Measurements from ENCODE around the gene PCLO. TPM values are rescaled to one million over a fixed set of nuclear protein-coding genes. Genes with fewer than 3 reads are reported as not detected.

PCLO gene
- polyA plus RNA-seq, 3 donors = not detected

DNA sequence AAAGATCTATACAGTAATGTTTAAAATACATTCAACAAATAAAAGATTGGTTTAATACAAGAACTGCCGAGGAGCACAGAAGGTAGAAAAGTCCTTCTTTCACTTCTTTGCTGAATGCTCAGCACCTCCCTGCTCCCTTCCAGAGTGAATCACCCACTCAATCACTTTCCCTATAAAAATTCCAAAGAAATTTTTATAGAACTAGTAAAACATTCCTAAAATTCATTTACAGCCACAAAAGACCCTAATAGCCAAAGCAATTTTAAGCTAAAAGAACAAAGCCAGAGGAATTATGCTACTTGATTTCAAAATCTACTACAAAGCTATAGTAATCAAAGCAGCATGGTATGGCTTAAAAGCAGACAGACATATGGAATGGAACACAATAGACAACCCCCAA, 320.9 kb downstream of the PCLO start:
- Histone ChIP-seq H3K4me2 (replicated peaks; ENCODE audit: extremely low read depth, low read length, poor library complexity, severe bottlenecking) (no peak overlapping the region), H3K27ac (ENCODE audit: low read depth in 1 of 2, low read length in 2 of 2) (no peak overlapping the region), H3K27me3 (ENCODE audit: control insufficient read depth in 2 of 2, insufficient read depth in 2 of 2, low read length in 2 of 2) (no peaks in the 10 kb centered on the region), H3K4me3 (replicated peaks in 1 of 3; ENCODE audit: low read depth in 2 of 3, low read length in 3 of 3) (no peak overlapping the region), H3K9ac (ENCODE audit: insufficient read depth, low read length, poor library complexity, severe bottlenecking) (no peak overlapping the region), H3K9me3 (replicated peaks in 1 of 2; ENCODE audit: control insufficient read depth in 1 of 2, insufficient read depth in 1 of 2, low read length in 2 of 2) (peaks cover 0 to 3% of the 10 kb centered on the region in 2 donors), H2AFZ (ENCODE audit: insufficient read depth, low read depth, low read length, poor library complexity, severe bottlenecking) (no peak overlapping the region), H3K79me2 (ENCODE audit: insufficient read depth, low read length) (no peaks in the 10 kb centered on the region), H3K4me1 (ENCODE audit: control insufficient read depth in 1 of 2, insufficient read depth in 2 of 2, low read length in 2 of 2) (no peaks in the 10 kb centered on the region), H4K20me1 (ENCODE audit: insufficient read depth, low read length) (no peaks in the 10 kb centered on the region), H3K36me3 (replicated peaks in 1 of 2; ENCODE audit: control insufficient read depth in 1 of 2, insufficient read depth in 2 of 2, low read length in 2 of 2) (no peaks in the 10 kb centered on the region)
- H3K27me3 Mint-ChIP-seq (ENCODE audit: low read depth in 3 of 3) = no peaks in the 10 kb centered on the region
- TF ChIP-seq, protein P1, sequence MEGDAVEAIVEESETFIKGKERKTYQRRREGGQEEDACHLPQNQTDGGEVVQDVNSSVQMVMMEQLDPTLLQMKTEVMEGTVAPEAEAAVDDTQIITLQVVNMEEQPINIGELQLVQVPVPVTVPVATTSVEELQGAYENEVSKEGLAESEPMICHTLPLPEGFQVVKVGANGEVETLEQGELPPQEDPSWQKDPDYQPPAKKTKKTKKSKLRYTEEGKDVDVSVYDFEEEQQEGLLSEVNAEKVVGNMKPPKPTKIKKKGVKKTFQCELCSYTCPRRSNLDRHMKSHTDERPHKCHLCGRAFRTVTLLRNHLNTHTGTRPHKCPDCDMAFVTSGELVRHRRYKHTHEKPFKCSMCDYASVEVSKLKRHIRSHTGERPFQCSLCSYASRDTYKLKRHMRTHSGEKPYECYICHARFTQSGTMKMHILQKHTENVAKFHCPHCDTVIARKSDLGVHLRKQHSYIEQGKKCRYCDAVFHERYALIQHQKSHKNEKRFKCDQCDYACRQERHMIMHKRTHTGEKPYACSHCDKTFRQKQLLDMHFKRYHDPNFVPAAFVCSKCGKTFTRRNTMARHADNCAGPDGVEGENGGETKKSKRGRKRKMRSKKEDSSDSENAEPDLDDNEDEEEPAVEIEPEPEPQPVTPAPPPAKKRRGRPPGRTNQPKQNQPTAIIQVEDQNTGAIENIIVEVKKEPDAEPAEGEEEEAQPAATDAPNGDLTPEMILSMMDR (IDR thresholded peaks at IDR 0.05) = no peak
- no peaks in the 10 kb centered on the region for H3K9me3 Mint-ChIP-seq
- no peak for DNase-seq
- intact Hi-C loops (cut with micrococcal nuclease) = no loop called here
- no peak overlapping the region for H3K27ac Mint-ChIP-seq
- no peaks in the 10 kb centered on the region for H3K36me3 Mint-ChIP-seq
- H3K4me3 Mint-ChIP-seq = no peak overlapping the region
- WGBS (ENCODE audit: insufficient coverage) = no CpG with 5 or more reads among the region's 1 CpG
- no peaks in the 10 kb centered on the region for H3K4me1 Mint-ChIP-seq

GRCh38 chr7:82840061-82840460, 322.6 kb downstream of the PCLO start:
- peaks cover 0 to 1% of the 10 kb centered on the region in 2 donors for H3K9me3 ChIP-seq (replicated peaks in 1 of 2; ENCODE audit: control insufficient read depth in 1 of 2, insufficient read depth in 1 of 2, low read length in 2 of 2)
- no peak overlapping the region for H3K27ac ChIP-seq (ENCODE audit: low read depth in 1 of 2, low read length in 2 of 2)
- WGBS (ENCODE audit: insufficient coverage) = no CpG with 5 or more reads among the region's 3 CpGs
- Mint-ChIP-seq H3K36me3 (no peaks in the 10 kb centered on the region), H3K4me1 (no peaks in the 10 kb centered on the region), H3K9me3 (peaks cover 0 to 1% (median 0%) of the 10 kb centered on the region in 7 donors), H3K27me3 (ENCODE audit: low read depth in 3 of 3) (no peaks in the 10 kb centered on the region), H3K27ac (no peak overlapping the region), H3K4me3 (no peak overlapping the region)
- H3K9ac ChIP-seq (ENCODE audit: insufficient read depth, low read length, poor library complexity, severe bottlenecking) = no peak overlapping the region
- H3K4me3 ChIP-seq (replicated peaks in 1 of 3; ENCODE audit: low read depth in 2 of 3, low read length in 3 of 3) = no peak overlapping the region
- no peak overlapping the region for H2AFZ ChIP-seq (ENCODE audit: insufficient read depth, low read depth, low read length, poor library complexity, severe bottlenecking)
- no peaks in the 10 kb centered on the region for H3K79me2 ChIP-seq (ENCODE audit: insufficient read depth, low read length)
- TF ChIP-seq, protein P1 (IDR thresholded peaks at IDR 0.05) = no peak
- intact Hi-C loops (cut with micrococcal nuclease) = no loop called here
- DNase-seq = no peak
- no peaks in the 10 kb centered on the region for H4K20me1 ChIP-seq (ENCODE audit: insufficient read depth, low read length)
- no peaks in the 10 kb centered on the region for H3K27me3 ChIP-seq (ENCODE audit: control insufficient read depth in 2 of 2, insufficient read depth in 2 of 2, low read length in 2 of 2)
- no peaks in the 10 kb centered on the region for H3K36me3 ChIP-seq (replicated peaks in 1 of 2; ENCODE audit: control insufficient read depth in 1 of 2, insufficient read depth in 2 of 2, low read length in 2 of 2)
- H3K4me1 ChIP-seq (ENCODE audit: control insufficient read depth in 1 of 2, insufficient read depth in 2 of 2, low read length in 2 of 2) = no peaks in the 10 kb centered on the region
- H3K4me2 ChIP-seq (replicated peaks; ENCODE audit: extremely low read depth, low read length, poor library complexity, severe bottlenecking) = no peak overlapping the region
